ENCODE measurements around the gene CTAGE6.
"Not testable (repeated sequence)": the region's sequence is repeated elsewhere in the genome, so short reads cannot be mapped to it uniquely, and the experiment has no call there.

Gene CTAGE6

DNA sequence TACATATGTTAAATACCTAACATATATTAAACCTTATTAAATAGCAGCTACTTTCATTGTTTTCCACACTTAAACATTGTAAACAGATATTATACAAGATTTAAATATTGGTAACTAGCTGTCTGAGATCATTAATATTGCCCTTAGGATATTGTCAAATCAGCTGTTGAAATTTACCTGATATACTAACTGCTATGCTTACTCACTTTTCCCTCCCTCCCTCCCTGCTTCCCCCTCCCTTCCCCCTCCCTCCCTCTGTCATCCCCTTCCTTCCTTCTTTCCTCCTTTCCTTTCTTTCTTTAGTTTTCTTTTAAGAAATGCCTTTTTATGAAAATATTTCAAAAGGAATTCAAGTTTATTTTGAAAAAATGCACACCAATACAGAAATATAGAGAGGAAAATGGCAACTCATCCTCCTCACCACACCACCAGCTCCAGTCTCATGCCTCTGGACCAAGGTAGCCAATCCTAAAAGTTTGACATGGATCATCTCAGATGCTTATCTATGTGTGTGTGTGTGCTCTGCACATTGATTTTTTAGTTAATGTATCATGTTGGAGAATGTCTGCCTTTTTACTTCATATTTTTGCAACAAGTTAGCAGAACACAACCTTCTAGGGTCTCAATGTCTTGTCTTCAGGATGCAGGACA, 41.8 kb downstream of the CTAGE6 start:
- not testable (repeated sequence) for FAIRE-seq

DNA sequence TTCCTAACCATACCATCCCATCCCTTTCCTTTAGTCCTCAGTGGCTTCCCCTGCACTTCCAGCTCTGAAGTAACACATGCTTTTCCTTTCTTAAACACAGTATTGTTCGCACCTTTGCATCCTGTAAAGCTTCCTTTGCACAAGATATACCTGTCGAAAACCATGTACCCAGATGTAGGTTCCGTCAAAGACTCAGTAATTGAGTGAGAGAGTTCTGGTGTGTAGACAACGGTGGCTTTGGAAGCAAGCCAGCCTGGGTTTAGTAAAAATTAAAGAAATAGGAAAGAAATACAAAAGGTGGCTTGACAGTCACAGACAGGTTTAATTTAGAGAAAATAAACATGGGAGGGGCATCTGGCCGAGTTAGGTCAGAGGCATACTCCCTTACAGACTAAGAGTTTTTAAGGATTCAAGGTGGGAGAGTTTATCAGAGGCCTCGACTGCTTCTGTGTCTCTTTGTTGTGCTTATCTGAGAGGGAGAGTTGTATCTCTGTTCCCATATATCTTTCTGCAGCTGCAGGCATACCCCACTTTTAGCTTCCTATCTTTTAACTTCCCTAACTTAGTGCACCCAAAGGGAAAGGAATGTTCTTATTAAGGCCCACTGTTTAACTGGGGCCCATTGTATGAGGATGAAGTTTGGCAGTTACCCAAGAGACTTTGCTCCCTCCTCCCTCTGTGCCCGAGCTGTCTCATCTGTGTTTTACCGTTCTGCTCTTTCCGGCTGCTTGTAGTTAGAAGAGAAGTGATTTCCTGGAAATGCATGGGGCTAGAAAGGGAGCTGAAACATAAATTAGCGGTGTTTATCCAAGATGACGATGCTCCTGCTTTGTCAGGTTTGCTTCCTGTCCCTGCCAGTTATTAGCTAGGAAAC, 42.7 kb downstream of the CTAGE6 start:
- FAIRE-seq: not testable (repeated sequence)

DNA sequence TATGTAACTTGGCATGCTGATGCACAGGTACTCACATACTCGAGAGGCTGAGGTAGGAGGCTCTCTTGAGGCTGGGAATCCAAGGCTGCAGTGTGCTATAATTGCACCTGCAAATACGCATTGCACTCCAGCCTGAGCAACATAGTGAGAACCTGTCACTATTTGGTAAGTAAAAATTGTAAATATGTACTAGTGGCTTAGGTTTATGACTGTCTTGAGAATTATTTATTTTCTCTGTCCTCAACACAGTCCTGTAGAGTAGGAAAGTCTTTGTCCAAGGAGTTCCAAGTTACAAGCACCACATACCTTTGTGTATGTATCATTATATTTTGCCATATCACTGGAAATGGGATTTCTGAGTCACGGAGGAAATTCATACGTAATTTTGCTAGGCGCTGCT, 45.1 kb downstream of the CTAGE6 start:
- not testable (repeated sequence) for FAIRE-seq

DNA sequence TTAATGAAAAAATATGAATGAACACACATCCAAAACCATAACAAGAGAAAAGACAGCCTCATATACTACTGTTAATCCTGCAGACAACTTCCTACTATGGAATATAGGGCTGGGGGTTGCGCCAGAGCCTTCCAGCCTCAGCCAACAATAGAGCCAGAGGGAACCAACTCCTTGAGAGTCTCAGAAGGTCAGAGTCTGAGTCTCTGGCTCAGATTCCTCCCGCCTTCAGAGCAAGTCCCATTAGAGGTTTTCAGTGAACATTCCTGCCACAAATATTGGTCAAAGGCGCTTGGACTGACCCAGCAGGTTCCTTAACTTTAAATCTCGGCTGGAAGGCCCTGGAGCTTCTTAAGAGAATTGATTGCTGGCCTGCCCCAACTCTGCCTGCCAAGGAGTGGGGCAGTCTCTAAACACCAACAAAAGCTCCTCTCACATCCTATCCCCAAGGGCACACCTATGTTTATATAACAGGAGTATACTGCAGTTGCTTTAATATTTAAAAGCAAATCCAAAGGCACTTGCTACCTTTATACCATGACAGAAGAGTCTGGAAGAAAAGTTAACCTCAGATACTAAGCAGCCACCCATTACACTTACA, 45.7 kb downstream of the CTAGE6 start:
- not testable (repeated sequence) for FAIRE-seq

DNA sequence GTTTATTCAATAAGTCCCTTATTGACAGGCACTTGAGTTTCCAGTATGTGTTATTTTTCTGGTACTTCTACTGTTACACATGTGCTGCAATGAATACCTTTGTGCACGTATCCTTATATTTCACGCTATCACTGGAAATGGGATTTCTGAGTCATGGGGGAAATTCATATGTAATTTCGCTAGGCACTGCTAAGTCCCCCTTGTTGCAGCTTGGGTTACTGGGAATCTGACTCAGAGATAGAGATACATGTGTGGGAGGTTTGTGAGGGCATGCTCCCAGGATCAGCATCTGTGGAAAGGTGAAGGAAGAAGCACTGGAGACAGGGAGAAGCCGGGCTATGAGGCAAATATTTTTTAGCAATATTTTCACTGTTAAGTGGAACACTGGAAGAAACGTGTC, 47.6 kb downstream of the CTAGE6 start:
- not testable (repeated sequence) for FAIRE-seq
